Endothelial cell of umbilical vein (primary cell): Measurements from ENCODE around the gene TAP2.

ENCODE experiments used
- EZH2 ChIP-seq: IDR thresholded peaks from 2 replicates; pipeline ENCODE4 v1.6.1; 2012; ENCODE audit warnings: borderline replicate concordance, low read depth, mild to moderate bottlenecking, moderate library complexity, low read length, inconsistent platforms; ENCODE audit not compliant: severe bottlenecking
- JUN ChIP-seq: IDR thresholded peaks from 2 replicates; pipeline ENCODE4 v1.6.1; 2011; ENCODE audit warnings: borderline replicate concordance, low read depth; ENCODE audit not compliant: insufficient read length, insufficient read depth
- POLR2A ChIP-seq: IDR thresholded peaks from 2 replicates; pipeline ENCODE4 v1.6.1; 2012; ENCODE audit warnings: low read depth, mild to moderate bottlenecking, control low read depth, low read length
- POLR2AphosphoS5 ChIP-seq: IDR thresholded peaks from 2 replicates; pipeline ENCODE4 v1.6.1; 2012; ENCODE audit warnings: low read depth, mild to moderate bottlenecking, control low read depth, low read length, moderate library complexity; ENCODE audit not compliant: insufficient read depth
- TF ChIP-seq, protein P1 (sequence below), 2 donors: IDR thresholded peaks; 1 replicate in 1 of 2; 2 replicates in 1 of 2; pipeline ENCODE4 v1.5.1; 2011; ENCODE audit warnings: low read length in 2 of 2, mild to moderate bottlenecking in 2 of 2, moderate library complexity in 2 of 2, control low read depth in 1 of 2, inconsistent platforms in 1 of 2, low read depth in 1 of 2; ENCODE audit not compliant: insufficient read depth in 1 of 2; ENCODE audit errors: extremely low read depth in 1 of 2
- TF ChIP-seq, protein P2 (sequence below): IDR thresholded peaks from 2 replicates; pipeline ENCODE4 v1.6.1; 2011; ENCODE audit not compliant: insufficient read depth, insufficient read length

DNA sequence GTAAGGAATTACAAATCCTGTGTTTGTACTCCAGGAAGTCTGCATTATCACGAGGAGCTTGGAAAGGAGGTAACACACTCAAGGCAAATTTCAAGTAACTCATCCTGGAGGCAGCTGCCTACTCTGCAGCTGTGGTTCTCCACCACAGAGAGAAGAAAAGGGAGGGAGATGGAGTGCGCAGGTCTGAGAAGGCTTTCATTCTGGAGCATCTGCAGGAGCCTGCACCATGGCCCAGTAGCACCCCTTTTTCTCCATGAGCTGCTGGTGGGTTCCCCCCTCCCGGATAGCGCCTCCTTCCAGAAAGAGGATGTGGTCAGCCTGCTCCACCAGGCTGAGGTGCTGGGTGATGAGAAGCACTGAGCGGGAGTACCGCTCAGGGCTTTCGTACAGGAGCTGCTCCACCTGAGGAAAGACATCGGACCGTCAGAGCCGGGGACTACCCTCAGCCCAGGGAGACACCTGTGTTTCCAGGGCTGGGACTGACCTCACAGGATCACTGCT, 6.9 kb upstream of the TAP2 start:
- TF ChIP-seq POLR2AphosphoS5 (no peak), EZH2 (no peak), POLR2A (no peak), JUN (no peak)
- TF ChIP-seq, protein P1, sequence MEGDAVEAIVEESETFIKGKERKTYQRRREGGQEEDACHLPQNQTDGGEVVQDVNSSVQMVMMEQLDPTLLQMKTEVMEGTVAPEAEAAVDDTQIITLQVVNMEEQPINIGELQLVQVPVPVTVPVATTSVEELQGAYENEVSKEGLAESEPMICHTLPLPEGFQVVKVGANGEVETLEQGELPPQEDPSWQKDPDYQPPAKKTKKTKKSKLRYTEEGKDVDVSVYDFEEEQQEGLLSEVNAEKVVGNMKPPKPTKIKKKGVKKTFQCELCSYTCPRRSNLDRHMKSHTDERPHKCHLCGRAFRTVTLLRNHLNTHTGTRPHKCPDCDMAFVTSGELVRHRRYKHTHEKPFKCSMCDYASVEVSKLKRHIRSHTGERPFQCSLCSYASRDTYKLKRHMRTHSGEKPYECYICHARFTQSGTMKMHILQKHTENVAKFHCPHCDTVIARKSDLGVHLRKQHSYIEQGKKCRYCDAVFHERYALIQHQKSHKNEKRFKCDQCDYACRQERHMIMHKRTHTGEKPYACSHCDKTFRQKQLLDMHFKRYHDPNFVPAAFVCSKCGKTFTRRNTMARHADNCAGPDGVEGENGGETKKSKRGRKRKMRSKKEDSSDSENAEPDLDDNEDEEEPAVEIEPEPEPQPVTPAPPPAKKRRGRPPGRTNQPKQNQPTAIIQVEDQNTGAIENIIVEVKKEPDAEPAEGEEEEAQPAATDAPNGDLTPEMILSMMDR (IDR thresholded peaks at IDR 0.05; ENCODE audit: extremely low read depth in 1 of 2, insufficient read depth in 1 of 2, low read depth in 1 of 2, low read length in 2 of 2), result no peak
- TF ChIP-seq, protein P2, sequence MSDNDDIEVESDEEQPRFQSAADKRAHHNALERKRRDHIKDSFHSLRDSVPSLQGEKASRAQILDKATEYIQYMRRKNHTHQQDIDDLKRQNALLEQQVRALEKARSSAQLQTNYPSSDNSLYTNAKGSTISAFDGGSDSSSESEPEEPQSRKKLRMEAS, result no peak
